Keratinocyte (primary cell): ENCODE measurements around the gene PEAK3.

Experiments used
- CTCF ChIP-seq, 3 experiments: IDR thresholded peaks in 1 of 3; conservative IDR thresholded peaks in 1 of 3; optimal IDR thresholded peaks in 1 of 3; 2 replicates in 2 of 3; 3 replicates in 1 of 3; pipeline versions ENCODE3 to v1.5.1; 2011; ENCODE audit warnings: low read length in 3 of 3, mild to moderate bottlenecking in 3 of 3, moderate library complexity in 2 of 3, control low read depth in 1 of 3, inconsistent platforms in 1 of 3; ENCODE audit not compliant: insufficient read depth in 2 of 3; ENCODE audit errors: extremely low read depth in 1 of 3
- EZH2 ChIP-seq: IDR thresholded peaks from one replicate; pipeline ENCODE4 v1.6.1; 2012; ENCODE audit warnings: inconsistent platforms, mild to moderate bottlenecking, low read length, moderate library complexity

- TF ChIP-seq CTCF (optimal IDR thresholded peaks at IDR 0.05 in 1 of 3, IDR thresholded peaks at IDR 0.05 in 1 of 3, conservative IDR thresholded peaks at IDR 0.05 in 1 of 3; ENCODE audit: extremely low read depth in 1 of 3, insufficient read depth in 2 of 3, low read length in 3 of 3) (peak in 1 of 3 experiments; percentile 30), EZH2 (no peak)
Observed at GRCh38 chr19:2227415-2228156, 54.4 kb downstream of the PEAK3 start.
